HUES6 (cell line): ENCODE measurements around the gene EFCAB6.

Experiments
- H3K27ac ChIP-seq: 2 replicates; pipeline ENCODE4 v1.7.0; 2013; ENCODE audit warnings: low read depth, mild to moderate bottlenecking, low read length, inconsistent platforms
- H3K27me3 ChIP-seq: 2 replicates; pipeline ENCODE4 v1.6.1; 2013; ENCODE audit warnings: low read length; ENCODE audit not compliant: control insufficient read depth, insufficient read depth
- H3K36me3 ChIP-seq: 2 replicates; pipeline ENCODE4 v1.6.1; 2013; ENCODE audit warnings: low read length; ENCODE audit not compliant: control insufficient read depth, insufficient read depth
- H3K4me1 ChIP-seq: 2 replicates; pipeline ENCODE4 v1.6.1; 2013; ENCODE audit warnings: low read length; ENCODE audit not compliant: control insufficient read depth, insufficient read depth
- H3K4me3 ChIP-seq: 2 replicates; pipeline ENCODE4 v1.5.1; 2013; ENCODE audit warnings: low read depth, low read length
- H3K9ac ChIP-seq: one replicate; pipeline ENCODE4 v1.6.1; 2013; ENCODE audit warnings: mild to moderate bottlenecking, low read length
- H3K9me3 ChIP-seq: 2 replicates; pipeline ENCODE4 v1.6.1; 2013; ENCODE audit warnings: low read depth, low read length; ENCODE audit not compliant: control insufficient read depth, insufficient read depth

Gene EFCAB6

GRCh38 chr22:43516996-43517635, 295.0 kb downstream of the EFCAB6 start:
- H3K4me3 ChIP-seq: no peak overlapping the region
- no peaks in the 10 kb centered on the region for H3K36me3 ChIP-seq
- H3K9me3 ChIP-seq: no peaks in the 10 kb centered on the region
- no peak overlapping the region for H3K27ac ChIP-seq
- H3K4me1 ChIP-seq: no peaks in the 10 kb centered on the region
- H3K27me3 ChIP-seq: no peaks in the 10 kb centered on the region
- H3K9ac ChIP-seq: no peak overlapping the region

- Histone ChIP-seq H3K9me3 (no peaks in the 10 kb centered on the region), H3K36me3 (no peaks in the 10 kb centered on the region), H3K4me1 (no peaks in the 10 kb centered on the region), H3K27ac (no peak overlapping the region), H3K27me3 (no peaks in the 10 kb centered on the region), H3K4me3 (no peak overlapping the region), H3K9ac (no peak overlapping the region)
Measured at GRCh38 chr22:43516386-43516785, 295.7 kb downstream of the EFCAB6 start.

GRCh38 chr22:43515902-43516301, 296.2 kb downstream of the EFCAB6 start:
- Histone ChIP-seq H3K27ac (no peak overlapping the region), H3K4me3 (no peak overlapping the region), H3K27me3 (no peaks in the 10 kb centered on the region), H3K36me3 (no peaks in the 10 kb centered on the region), H3K9ac (no peak overlapping the region), H3K9me3 (no peaks in the 10 kb centered on the region), H3K4me1 (no peaks in the 10 kb centered on the region)

GRCh38 chr22:43515411-43515810, 296.7 kb downstream of the EFCAB6 start:
- no peaks in the 10 kb centered on the region for H3K36me3 ChIP-seq
- no peak overlapping the region for H3K27ac ChIP-seq
- no peaks in the 10 kb centered on the region for H3K27me3 ChIP-seq
- no peak overlapping the region for H3K9ac ChIP-seq
- H3K9me3 ChIP-seq: no peaks in the 10 kb centered on the region
- no peaks in the 10 kb centered on the region for H3K4me1 ChIP-seq
- no peak overlapping the region for H3K4me3 ChIP-seq

- no peak overlapping the region for H3K27ac ChIP-seq
- H3K9ac ChIP-seq: no peak overlapping the region
- H3K4me1 ChIP-seq: no peaks in the 10 kb centered on the region
- no peaks in the 10 kb centered on the region for H3K27me3 ChIP-seq
- no peaks in the 10 kb centered on the region for H3K9me3 ChIP-seq
- no peaks in the 10 kb centered on the region for H3K36me3 ChIP-seq
- H3K4me3 ChIP-seq: no peak overlapping the region
Measured at GRCh38 chr22:43514476-43515157, 297.5 kb downstream of the EFCAB6 start.

- Histone ChIP-seq H3K4me3 (no peak overlapping the region), H3K27ac (no peak overlapping the region), H3K9ac (no peak overlapping the region), H3K4me1 (no peaks in the 10 kb centered on the region), H3K36me3 (no peaks in the 10 kb centered on the region), H3K9me3 (no peaks in the 10 kb centered on the region), H3K27me3 (no peaks in the 10 kb centered on the region)
Measured at GRCh38 chr22:43512279-43512678, 299.8 kb downstream of the EFCAB6 start.

- Histone ChIP-seq H3K27ac (no peak overlapping the region), H3K9ac (no peak overlapping the region), H3K9me3 (no peaks in the 10 kb centered on the region), H3K27me3 (no peaks in the 10 kb centered on the region), H3K36me3 (no peaks in the 10 kb centered on the region), H3K4me3 (no peak overlapping the region), H3K4me1 (no peaks in the 10 kb centered on the region)
Measured at GRCh38 chr22:43511276-43511910, 300.7 kb downstream of the EFCAB6 start.

- Histone ChIP-seq H3K9ac (no peak overlapping the region), H3K27me3 (no peaks in the 10 kb centered on the region), H3K36me3 (no peaks in the 10 kb centered on the region), H3K9me3 (no peaks in the 10 kb centered on the region), H3K4me1 (no peaks in the 10 kb centered on the region), H3K4me3 (no peak overlapping the region), H3K27ac (no peak overlapping the region)
Measured at GRCh38 chr22:43510281-43511070, 301.6 kb downstream of the EFCAB6 start.

GRCh38 chr22:43509337-43509736, 302.8 kb downstream of the EFCAB6 start:
- Histone ChIP-seq H3K4me1 (no peaks in the 10 kb centered on the region), H3K27me3 (no peaks in the 10 kb centered on the region), H3K36me3 (no peaks in the 10 kb centered on the region), H3K9ac (no peak overlapping the region), H3K4me3 (no peak overlapping the region), H3K9me3 (peaks cover 6% of the 10 kb centered on the region; the same call in 1 of the 2 replicates), H3K27ac (no peak overlapping the region)

- Histone ChIP-seq H3K27ac (no peak overlapping the region), H3K36me3 (no peaks in the 10 kb centered on the region), H3K9ac (no peak overlapping the region), H3K4me3 (no peak overlapping the region), H3K4me1 (no peaks in the 10 kb centered on the region), H3K9me3 (peaks cover 6% of the 10 kb centered on the region; the same call in 1 of the 2 replicates), H3K27me3 (no peaks in the 10 kb centered on the region)
Measured at GRCh38 chr22:43508489-43508888, 303.6 kb downstream of the EFCAB6 start.

- H3K9me3 ChIP-seq: peaks cover 6% of the 10 kb centered on the region; the same call in 1 of the 2 replicates
- H3K27ac ChIP-seq: no peak overlapping the region
- no peak overlapping the region for H3K4me3 ChIP-seq
- H3K4me1 ChIP-seq: no peaks in the 10 kb centered on the region
- H3K27me3 ChIP-seq: no peaks in the 10 kb centered on the region
- H3K36me3 ChIP-seq: no peaks in the 10 kb centered on the region
- no peak overlapping the region for H3K9ac ChIP-seq
Measured at GRCh38 chr22:43507235-43507634, 304.9 kb downstream of the EFCAB6 start.
